Activated CD8-positive, alpha-beta T cell treated with anti-CD3 and anti-CD28 coated beads for 36 hours (primary cell): Measurements from ENCODE around the gene ABR. TPM values are rescaled to one million over a fixed set of nuclear protein-coding genes. Genes with fewer than 3 reads are reported as not detected.
"Not testable (repeated sequence)": the region's sequence is repeated elsewhere in the genome, so short reads cannot be mapped to it uniquely, and the experiment has no call there.

Experiments used
- ATAC-seq: fragments of 200-7000 bp; cut with Tn5 transposase; one replicate; pipeline ENCODE4 v1.10.0; 2021; ENCODE audit warnings: mild to moderate bottlenecking, moderate library complexity
- CTCF ChIA-PET: fragments of 350-600 bp; sonication (Branson Sonifier 250); formaldehyde crosslinking; loops from one replicate; lab custom pipeline; 2021; ENCODE audit warnings: antibody characterized with exemption; lab: Charles Lee
- POLR2A ChIA-PET: fragments of 350-600 bp; sonication (Branson Sonifier 250); formaldehyde crosslinking; loops from one replicate; lab custom pipeline; 2021; ENCODE audit warnings: antibody characterized with exemption; lab: Charles Lee
- DNase-seq: peaks from one replicate; pipeline ENCODE4 v3.0.0-alpha.2; 2020
- H3K27ac Mint-ChIP-seq: one replicate; pipeline ENCODE4 v1.8.0; 2021; ENCODE audit warnings: mild to moderate bottlenecking, mixed read lengths
- H3K27me3 Mint-ChIP-seq: one replicate; pipeline ENCODE4 v1.8.0; 2021; ENCODE audit warnings: mixed read lengths
- H3K36me3 Mint-ChIP-seq: one replicate; pipeline ENCODE4 v1.8.0; 2021; ENCODE audit warnings: low read depth, mixed read lengths
- H3K4me1 Mint-ChIP-seq: one replicate; pipeline ENCODE4 v1.8.0; 2021; ENCODE audit warnings: low read depth, mixed read lengths
- H3K4me3 Mint-ChIP-seq: one replicate; pipeline ENCODE4 v1.8.0; 2021; ENCODE audit warnings: mild to moderate bottlenecking, moderate library complexity, mixed read lengths
- H3K9me3 Mint-ChIP-seq: one replicate; pipeline ENCODE4 v1.8.0; 2021; ENCODE audit warnings: mixed read lengths
- intact Hi-C: fragments of 100-400 bp; cut with micrococcal nuclease; formaldehyde crosslinking; loops from one replicate; pipeline ENCODE4 v1.10.0; 2022
- total RNA-seq, 2 experiments: library from RNA; stranded (reverse); gene quantifications; one replicate each; pipeline ENCODE4 v1.2.3, GENCODE V29; 2021
- TF ChIP-seq, protein P1 (sequence below): fragments of 200-600 bp; IDR thresholded peaks from one replicate; pipeline ENCODE4 v1.8.0; 2022; ENCODE audit warnings: antibody characterized with exemption, mild to moderate bottlenecking

The ABR gene
- total RNA-seq, 2 experiments from 2014 or later = 44.4 to 46.6 TPM

GRCh38 chr17:1071103-1071825, 108.5 kb downstream of the ABR start:
- Mint-ChIP-seq H3K4me3 (no peak overlapping the region), H3K9me3 (peaks cover 5% of the 10 kb centered on the region), H3K27me3 (no peaks in the 10 kb centered on the region), H3K4me1 (no peaks in the 10 kb centered on the region), H3K36me3 (peaks cover 29% of the 10 kb centered on the region), H3K27ac (no peak overlapping the region)
- intact Hi-C loops = no loop called here
- DNase-seq = no peak
- ATAC-seq = no peak
- POLR2A ChIA-PET = no interaction called here
- TF ChIP-seq, protein P1, sequence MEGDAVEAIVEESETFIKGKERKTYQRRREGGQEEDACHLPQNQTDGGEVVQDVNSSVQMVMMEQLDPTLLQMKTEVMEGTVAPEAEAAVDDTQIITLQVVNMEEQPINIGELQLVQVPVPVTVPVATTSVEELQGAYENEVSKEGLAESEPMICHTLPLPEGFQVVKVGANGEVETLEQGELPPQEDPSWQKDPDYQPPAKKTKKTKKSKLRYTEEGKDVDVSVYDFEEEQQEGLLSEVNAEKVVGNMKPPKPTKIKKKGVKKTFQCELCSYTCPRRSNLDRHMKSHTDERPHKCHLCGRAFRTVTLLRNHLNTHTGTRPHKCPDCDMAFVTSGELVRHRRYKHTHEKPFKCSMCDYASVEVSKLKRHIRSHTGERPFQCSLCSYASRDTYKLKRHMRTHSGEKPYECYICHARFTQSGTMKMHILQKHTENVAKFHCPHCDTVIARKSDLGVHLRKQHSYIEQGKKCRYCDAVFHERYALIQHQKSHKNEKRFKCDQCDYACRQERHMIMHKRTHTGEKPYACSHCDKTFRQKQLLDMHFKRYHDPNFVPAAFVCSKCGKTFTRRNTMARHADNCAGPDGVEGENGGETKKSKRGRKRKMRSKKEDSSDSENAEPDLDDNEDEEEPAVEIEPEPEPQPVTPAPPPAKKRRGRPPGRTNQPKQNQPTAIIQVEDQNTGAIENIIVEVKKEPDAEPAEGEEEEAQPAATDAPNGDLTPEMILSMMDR = no peak
- CTCF ChIA-PET = no interaction called here

DNA sequence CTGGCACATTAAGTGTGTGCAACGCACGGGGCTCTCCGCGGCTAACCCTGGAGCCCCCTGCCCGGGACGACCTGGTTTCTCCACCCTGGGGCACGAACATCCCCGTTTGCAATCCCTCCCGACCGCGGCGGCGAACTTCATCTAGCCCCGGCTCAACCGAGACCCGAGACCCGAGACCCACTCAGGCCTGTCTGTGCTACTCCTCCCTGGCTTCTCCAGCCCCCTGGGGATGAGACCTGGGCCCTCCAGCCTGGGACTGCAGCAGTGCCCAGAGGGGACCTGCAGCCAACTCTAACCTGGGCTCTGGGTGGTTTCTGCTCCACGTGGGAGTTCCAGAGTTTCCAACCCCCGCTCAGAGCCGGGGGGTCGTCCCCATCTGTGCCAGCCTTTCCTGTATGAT, 109.4 kb downstream of the ABR start:
- no peaks in the 10 kb centered on the region for H3K4me1 Mint-ChIP-seq
- no peak overlapping the region for H3K4me3 Mint-ChIP-seq
- ATAC-seq = no peak
- DNase-seq = no peak
- no peak overlapping the region for H3K27ac Mint-ChIP-seq
- peaks cover 8% of the 10 kb centered on the region for H3K9me3 Mint-ChIP-seq
- intact Hi-C loops = no loop called here
- TF ChIP-seq, protein P1 = no peak
- ChIA-PET CTCF (interaction anchor here (0.7 kb wide), 1 partner anchor 462 kb away, joined by 3 read pairs; no protein-coding TSS in a partner anchor), POLR2A (no interaction called here)
- H3K36me3 Mint-ChIP-seq = peaks cover 38% of the 10 kb centered on the region
- H3K27me3 Mint-ChIP-seq = no peaks in the 10 kb centered on the region

DNA sequence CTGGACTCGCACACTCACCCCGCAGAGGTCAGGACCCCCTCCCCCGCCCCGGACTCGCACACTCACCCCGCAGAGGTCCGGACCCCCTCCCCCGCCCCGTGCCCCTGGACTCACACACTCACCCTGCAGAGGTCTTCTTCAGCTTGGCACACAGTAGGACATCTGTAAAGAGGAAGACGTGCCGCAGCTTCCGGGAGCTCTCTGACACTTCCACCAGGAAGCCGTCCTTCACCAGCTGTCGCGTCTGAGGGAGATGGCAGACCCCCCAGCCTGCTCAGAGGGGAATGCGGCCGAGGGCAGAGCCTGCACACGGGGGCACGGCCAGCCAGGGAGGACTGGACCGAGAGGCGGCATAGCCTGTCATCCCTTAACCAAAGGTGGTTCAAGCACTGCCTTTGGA, 109.9 kb downstream of the ABR start:
- H3K9me3 Mint-ChIP-seq = peaks cover 8% of the 10 kb centered on the region
- no peaks in the 10 kb centered on the region for H3K4me1 Mint-ChIP-seq
- DNase-seq (no peak), ATAC-seq (no peak)
- H3K27me3 Mint-ChIP-seq = no peaks in the 10 kb centered on the region
- peaks cover 38% of the 10 kb centered on the region for H3K36me3 Mint-ChIP-seq
- POLR2A ChIA-PET = no interaction called here
- CTCF ChIA-PET = interaction anchor here (0.7 kb wide), 1 partner anchor 461 kb away, joined by 3 read pairs; no protein-coding TSS in a partner anchor
- no peak overlapping the region for H3K27ac Mint-ChIP-seq
- intact Hi-C loops = no loop called here
- no peak overlapping the region for H3K4me3 Mint-ChIP-seq
- TF ChIP-seq, protein P1 = no peak

DNA sequence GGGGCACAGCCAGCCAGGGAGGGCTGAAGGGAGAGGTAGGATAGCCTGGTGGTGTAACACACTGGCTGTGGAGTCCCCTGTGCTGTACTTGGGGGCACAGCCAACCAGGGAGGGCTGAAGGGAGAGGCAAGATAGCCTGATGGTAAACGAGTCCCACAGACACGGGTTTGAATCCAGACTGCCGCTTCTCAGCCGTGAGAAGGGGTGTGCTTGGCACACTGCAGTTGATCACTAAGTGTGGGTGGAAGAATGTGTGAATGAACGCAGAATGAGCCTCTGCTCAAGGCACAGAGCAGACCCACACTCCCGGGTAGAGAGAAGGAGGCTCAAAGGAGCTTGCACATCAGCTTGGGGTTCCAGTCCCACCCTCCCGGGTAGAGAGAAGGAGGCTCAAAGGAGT, 111.4 kb downstream of the ABR start:
- DNase-seq = no peak
- Mint-ChIP-seq H3K27me3 (no peaks in the 10 kb centered on the region), H3K9me3 (peaks cover 8% of the 10 kb centered on the region), H3K4me3 (no peak overlapping the region), H3K4me1 (no peaks in the 10 kb centered on the region), H3K27ac (no peak overlapping the region), H3K36me3 (peaks cover 38% of the 10 kb centered on the region)
- TF ChIP-seq, protein P1 = no peak
- ChIA-PET POLR2A (no interaction called here), CTCF (interaction anchor here (1.0 kb wide), 1 partner anchor 12 kb away, joined by 5 read pairs; no protein-coding TSS in a partner anchor)
- ATAC-seq = no peak
- intact Hi-C loops = no loop called here

GRCh38 chr17:1067282-1067956, 112.4 kb downstream of the ABR start:
- CTCF ChIA-PET = interaction anchor here (1.0 kb wide), 2 partner anchors 9 to 11 kb away, joined by 3 to 5 read pairs; no protein-coding TSS in a partner anchor
- POLR2A ChIA-PET = no interaction called here
- TF ChIP-seq, protein P1 = no peak
- DNase-seq (no peak), ATAC-seq (no peak)
- Mint-ChIP-seq H3K36me3 (peaks cover 38% of the 10 kb centered on the region), H3K4me3 (no peak overlapping the region), H3K27ac (no peak overlapping the region), H3K27me3 (no peaks in the 10 kb centered on the region), H3K9me3 (peaks cover 8% of the 10 kb centered on the region), H3K4me1 (no peaks in the 10 kb centered on the region)
- intact Hi-C loops = no loop called here

DNA sequence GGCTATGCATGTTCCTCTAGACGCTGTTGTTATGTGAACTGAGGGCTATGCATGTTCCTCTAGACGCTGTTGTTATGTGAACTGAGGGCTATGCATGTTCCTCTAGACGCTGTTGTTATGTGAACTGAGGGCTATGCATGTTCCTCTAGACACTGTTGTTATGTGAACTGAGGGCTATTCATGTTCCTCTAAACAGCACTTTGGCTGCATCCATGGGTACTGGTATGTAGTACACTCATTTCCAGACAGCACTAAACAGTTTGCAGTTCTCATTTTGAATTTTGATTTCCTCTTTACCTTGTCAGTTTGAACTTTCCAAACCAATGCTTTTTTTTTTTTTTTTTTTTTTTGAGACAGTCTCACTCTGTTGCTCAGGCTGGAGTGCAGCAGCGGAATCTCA, 114.4 kb downstream of the ABR start:
- POLR2A ChIA-PET, H3K27me3 Mint-ChIP-seq, DNase-seq, ATAC-seq, H3K4me3 Mint-ChIP-seq, H3K27ac Mint-ChIP-seq, H3K4me1 Mint-ChIP-seq, H3K9me3 Mint-ChIP-seq, intact Hi-C loops: not testable (repeated sequence)
- peaks cover 35% of the 10 kb centered on the region for H3K36me3 Mint-ChIP-seq
- CTCF ChIA-PET = interaction anchor here (1.3 kb wide), 1 partner anchor 9 kb away, joined by 5 read pairs; no protein-coding TSS in a partner anchor
